ENCODE data around the gene KDM4C. TPM values are rescaled to one million over a fixed set of nuclear protein-coding genes. Genes with fewer than 3 reads are reported as not detected.

KDM4C gene
- total and polyA plus RNA-seq, 2 of the 13 experiments (the other 11 are each of a cell fraction or from before 2014, with no cell fraction given), result 19.4 to 23.6 TPM

GRCh38 chr9:7209990-7210389, 452.2 kb downstream of the KDM4C start:
- Histone ChIP-seq H3K79me2 (ENCODE audit: insufficient read depth, low read length) (no peaks in the 10 kb centered on the region), H3K27ac (ENCODE audit: extremely low read length, insufficient read depth, low read length) (no peak overlapping the region), H3K9ac (ENCODE audit: insufficient read depth, low read depth, low read length) (no peak overlapping the region), H4K20me1 (ENCODE audit: insufficient read depth, low read length) (no peaks in the 10 kb centered on the region), H2AFZ (ENCODE audit: low read length) (no peak overlapping the region), H3K4me3 (replicated peaks in 1 of 3; ENCODE audit: insufficient read depth in 1 of 3, low read depth in 2 of 3, low read length in 3 of 3) (no peak overlapping the region), H3K27me3 (ENCODE audit: control insufficient read depth in 1 of 2, insufficient read depth in 2 of 2, low read length in 2 of 2) (peaks cover 0 to 5% of the 10 kb centered on the region in 2 experiments; a peak in 1 of 5 replicates), H3K4me1 (ENCODE audit: insufficient read depth, low read length) (no peaks in the 10 kb centered on the region), H3K36me3 (replicated peaks in 1 of 2; ENCODE audit: control insufficient read depth in 1 of 2, insufficient read depth in 2 of 2, low read length in 2 of 2) (no peaks in the 10 kb centered on the region), H3K9me3 (ENCODE audit: low read length) (no peaks in the 10 kb centered on the region), H3K4me2 (ENCODE audit: low read depth, low read length) (no peak overlapping the region)
- DNase-seq (ENCODE audit: low spot score), result no peak
- in situ Hi-C loops (cut with HindIII; ENCODE audit: extremely low pct_ligation_motif_present, low pct_unique_long_range_greater_than_20kb), result no loop called here
- no peak for FAIRE-seq
- 37% methylated on average over 3 of the region's 3 CpGs for WGBS (ENCODE audit: low lambda C conversion rate)
- ChIA-PET POLR2A (no interaction called here), CTCF (ENCODE audit: low intra/inter-chr PET ratio, low total read pairs) (no interaction called here)
- BruUV-seq (replicated peaks), result no TSS peak
- no peak for ATAC-seq
- intact Hi-C loops (cut with micrococcal nuclease; ENCODE audit: unreplicated experiment), result no loop called here
- TF ChIP-seq ZNF367 (CRISPR knock-in tag; IDR thresholded peaks at IDR 0.05; ENCODE audit: borderline replicate concordance) (no peak), MYNN (CRISPR knock-in tag; IDR thresholded peaks at IDR 0.05; ENCODE audit: low read depth) (no peak), RARA (CRISPR knock-in tag; IDR thresholded peaks at IDR 0.05) (no peak), ZNF234 (CRISPR knock-in tag; conservative IDR thresholded peaks at IDR 0.05) (no peak), KDM1A (CRISPR knock-in tag; IDR thresholded peaks at IDR 0.05) (no peak), KLF11 (CRISPR knock-in tag; IDR thresholded peaks at IDR 0.05) (no peak), MYC (CRISPR knock-in tag; IDR thresholded peaks at IDR 0.05; ENCODE audit: borderline replicate concordance) (no peak), STAG1 (CRISPR knock-in tag; IDR thresholded peaks at IDR 0.05) (no peak), KLF12 (CRISPR knock-in tag; IDR thresholded peaks at IDR 0.05; ENCODE audit: borderline replicate concordance) (no peak), ZNF468 (CRISPR knock-in tag; IDR thresholded peaks at IDR 0.05) (no peak), RELA (CRISPR knock-in tag; IDR thresholded peaks at IDR 0.05) (no peak), FOXM1 (CRISPR knock-in tag; IDR thresholded peaks at IDR 0.05) (no peak), SNAI1 (CRISPR knock-in tag; IDR thresholded peaks at IDR 0.05; ENCODE audit: borderline replicate concordance) (no peak)
- TF ChIP-seq, protein P1, sequence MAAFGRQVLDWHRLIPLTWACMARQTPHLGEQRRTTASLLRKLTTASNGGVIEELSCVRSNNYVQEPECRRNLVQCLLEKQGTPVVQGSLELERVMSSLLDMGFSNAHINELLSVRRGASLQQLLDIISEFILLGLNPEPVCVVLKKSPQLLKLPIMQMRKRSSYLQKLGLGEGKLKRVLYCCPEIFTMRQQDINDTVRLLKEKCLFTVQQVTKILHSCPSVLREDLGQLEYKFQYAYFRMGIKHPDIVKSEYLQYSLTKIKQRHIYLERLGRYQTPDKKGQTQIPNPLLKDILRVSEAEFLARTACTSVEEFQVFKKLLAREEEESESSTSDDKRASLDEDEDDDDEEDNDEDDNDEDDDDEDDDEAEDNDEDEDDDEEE (CRISPR knock-in tag; IDR thresholded peaks at IDR 0.05), result no peak
- TF ChIP-seq, protein P2, sequence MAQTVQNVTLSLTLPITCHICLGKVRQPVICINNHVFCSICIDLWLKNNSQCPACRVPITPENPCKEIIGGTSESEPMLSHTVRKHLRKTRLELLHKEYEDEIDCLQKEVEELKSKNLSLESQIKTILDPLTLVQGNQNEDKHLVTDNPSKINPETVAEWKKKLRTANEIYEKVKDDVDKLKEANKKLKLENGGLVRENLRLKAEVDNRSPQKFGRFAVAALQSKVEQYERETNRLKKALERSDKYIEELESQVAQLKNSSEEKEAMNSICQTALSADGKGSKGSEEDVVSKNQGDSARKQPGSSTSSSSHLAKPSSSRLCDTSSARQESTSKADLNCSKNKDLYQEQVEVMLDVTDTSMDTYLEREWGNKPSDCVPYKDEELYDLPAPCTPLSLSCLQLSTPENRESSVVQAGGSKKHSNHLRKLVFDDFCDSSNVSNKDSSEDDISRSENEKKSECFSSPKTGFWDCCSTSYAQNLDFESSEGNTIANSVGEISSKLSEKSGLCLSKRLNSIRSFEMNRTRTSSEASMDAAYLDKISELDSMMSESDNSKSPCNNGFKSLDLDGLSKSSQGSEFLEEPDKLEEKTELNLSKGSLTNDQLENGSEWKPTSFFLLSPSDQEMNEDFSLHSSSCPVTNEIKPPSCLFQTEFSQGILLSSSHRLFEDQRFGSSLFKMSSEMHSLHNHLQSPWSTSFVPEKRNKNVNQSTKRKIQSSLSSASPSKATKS (CRISPR knock-in tag; IDR thresholded peaks at IDR 0.05), result no peak
- TF ChIP-seq, protein P3, sequence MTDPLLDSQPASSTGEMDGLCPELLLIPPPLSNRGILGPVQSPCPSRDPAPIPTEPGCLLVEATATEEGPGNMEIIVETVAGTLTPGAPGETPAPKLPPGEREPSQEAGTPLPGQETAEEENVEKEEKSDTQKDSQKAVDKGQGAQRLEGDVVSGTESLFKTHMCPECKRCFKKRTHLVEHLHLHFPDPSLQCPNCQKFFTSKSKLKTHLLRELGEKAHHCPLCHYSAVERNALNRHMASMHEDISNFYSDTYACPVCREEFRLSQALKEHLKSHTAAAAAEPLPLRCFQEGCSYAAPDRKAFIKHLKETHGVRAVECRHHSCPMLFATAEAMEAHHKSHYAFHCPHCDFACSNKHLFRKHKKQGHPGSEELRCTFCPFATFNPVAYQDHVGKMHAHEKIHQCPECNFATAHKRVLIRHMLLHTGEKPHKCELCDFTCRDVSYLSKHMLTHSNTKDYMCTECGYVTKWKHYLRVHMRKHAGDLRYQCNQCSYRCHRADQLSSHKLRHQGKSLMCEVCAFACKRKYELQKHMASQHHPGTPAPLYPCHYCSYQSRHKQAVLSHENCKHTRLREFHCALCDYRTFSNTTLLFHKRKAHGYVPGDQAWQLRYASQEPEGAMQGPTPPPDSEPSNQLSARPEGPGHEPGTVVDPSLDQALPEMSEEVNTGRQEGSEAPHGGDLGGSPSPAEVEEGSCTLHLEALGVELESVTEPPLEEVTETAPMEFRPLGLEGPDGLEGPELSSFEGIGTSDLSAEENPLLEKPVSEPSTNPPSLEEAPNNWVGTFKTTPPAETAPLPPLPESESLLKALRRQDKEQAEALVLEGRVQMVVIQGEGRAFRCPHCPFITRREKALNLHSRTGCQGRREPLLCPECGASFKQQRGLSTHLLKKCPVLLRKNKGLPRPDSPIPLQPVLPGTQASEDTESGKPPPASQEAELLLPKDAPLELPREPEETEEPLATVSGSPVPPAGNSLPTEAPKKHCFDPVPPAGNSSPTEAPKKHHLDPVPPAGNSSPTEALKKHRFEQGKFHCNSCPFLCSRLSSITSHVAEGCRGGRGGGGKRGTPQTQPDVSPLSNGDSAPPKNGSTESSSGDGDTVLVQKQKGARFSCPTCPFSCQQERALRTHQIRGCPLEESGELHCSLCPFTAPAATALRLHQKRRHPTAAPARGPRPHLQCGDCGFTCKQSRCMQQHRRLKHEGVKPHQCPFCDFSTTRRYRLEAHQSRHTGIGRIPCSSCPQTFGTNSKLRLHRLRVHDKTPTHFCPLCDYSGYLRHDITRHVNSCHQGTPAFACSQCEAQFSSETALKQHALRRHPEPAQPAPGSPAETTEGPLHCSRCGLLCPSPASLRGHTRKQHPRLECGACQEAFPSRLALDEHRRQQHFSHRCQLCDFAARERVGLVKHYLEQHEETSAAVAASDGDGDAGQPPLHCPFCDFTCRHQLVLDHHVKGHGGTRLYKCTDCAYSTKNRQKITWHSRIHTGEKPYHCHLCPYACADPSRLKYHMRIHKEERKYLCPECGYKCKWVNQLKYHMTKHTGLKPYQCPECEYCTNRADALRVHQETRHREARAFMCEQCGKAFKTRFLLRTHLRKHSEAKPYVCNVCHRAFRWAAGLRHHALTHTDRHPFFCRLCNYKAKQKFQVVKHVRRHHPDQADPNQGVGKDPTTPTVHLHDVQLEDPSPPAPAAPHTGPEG (CRISPR knock-in tag; IDR thresholded peaks at IDR 0.05), result no peak
- TF ChIP-seq, protein P4, sequence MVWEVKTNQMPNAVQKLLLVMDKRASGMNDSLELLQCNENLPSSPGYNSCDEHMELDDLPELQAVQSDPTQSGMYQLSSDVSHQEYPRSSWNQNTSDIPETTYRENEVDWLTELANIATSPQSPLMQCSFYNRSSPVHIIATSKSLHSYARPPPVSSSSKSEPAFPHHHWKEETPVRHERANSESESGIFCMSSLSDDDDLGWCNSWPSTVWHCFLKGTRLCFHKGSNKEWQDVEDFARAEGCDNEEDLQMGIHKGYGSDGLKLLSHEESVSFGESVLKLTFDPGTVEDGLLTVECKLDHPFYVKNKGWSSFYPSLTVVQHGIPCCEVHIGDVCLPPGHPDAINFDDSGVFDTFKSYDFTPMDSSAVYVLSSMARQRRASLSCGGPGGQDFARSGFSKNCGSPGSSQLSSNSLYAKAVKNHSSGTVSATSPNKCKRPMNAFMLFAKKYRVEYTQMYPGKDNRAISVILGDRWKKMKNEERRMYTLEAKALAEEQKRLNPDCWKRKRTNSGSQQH (CRISPR knock-in tag; IDR thresholded peaks at IDR 0.05; ENCODE audit: low read depth), result no peak
